GM18861 (cell line): ENCODE measurements around the gene PDE4B.
"Not testable (repeated sequence)": the region's sequence is repeated elsewhere in the genome, so short reads cannot be mapped to it uniquely, and the experiment has no call there.

Experiments used
- ATAC-seq: cut with Tn5 transposase; IDR thresholded peaks from one replicate; pipeline ENCODE4 v1.9.1; 2021; ENCODE audit not compliant: unreplicated experiment

The PDE4B gene

GRCh38 chr1:66300972-66301451 is 508.3 kb downstream of the PDE4B start:
- peak; percentile 73 for ATAC-seq

DNA sequence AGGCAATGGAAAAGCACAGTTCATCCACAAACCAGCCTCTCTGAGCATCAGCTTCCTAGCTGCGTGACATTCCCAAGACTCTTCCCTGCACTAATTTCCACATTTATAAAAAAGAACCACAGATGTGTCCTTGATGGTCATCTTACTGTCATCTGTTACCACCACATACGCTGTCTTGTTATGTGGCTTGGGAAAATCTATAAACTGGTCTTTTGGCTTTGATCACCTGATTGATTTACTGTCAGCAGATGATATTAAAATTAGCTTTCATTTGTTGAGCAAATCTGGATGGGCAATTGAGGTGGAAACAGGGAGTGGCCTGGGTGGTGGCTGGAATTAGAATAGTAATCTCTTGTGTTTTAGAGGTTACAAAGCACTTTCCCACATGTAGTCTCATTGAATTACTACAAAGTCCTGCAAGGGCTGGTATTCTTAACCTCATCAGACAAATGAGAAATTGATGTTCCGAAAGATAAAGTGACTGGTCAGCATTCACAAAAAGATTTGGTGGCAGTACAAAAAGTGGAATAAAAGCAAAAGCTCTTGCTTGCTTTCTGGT is 509.6 kb downstream of the PDE4B start:
- no peak for ATAC-seq

GRCh38 chr1:66302815-66303214 is 510.1 kb downstream of the PDE4B start:
- ATAC-seq: no peak

DNA sequence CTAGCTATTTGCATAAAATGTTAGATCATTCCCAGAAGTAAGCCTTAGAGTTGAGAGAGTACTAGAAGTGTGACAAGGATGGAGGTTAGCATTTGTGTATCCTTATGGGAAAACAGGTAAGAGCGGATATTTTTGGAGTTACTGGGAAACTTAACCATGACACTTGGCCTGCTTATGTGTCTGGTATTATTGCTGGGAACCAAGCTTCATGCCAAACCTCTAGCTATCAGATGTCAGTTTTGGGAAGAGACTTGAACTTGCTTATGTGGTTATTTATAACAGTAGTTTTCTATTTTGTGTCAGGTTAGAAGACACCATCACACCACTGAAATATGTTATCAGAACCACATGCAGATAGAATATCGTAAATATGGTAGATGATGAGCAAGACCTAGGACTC is 511.0 kb downstream of the PDE4B start:
- ATAC-seq: no peak

DNA sequence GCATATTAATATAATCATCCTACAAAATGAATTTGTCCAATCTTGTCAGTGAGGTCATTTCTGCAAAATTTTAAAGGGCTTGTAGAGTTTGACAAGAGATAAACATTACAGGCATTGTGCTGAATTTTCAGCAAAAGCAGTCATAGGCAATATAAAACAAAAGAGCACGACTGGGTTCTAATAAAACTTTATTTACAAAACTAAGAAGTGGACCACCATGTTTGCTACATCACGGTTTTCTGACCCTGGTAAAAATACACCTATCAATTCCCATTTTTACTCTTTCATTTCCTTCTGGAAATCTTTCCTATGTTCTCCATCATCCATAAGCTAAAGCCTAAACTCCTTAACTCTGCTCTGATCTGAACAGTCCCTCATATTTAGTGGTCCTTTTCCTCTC is 511.4 kb downstream of the PDE4B start:
- no peak for ATAC-seq

DNA sequence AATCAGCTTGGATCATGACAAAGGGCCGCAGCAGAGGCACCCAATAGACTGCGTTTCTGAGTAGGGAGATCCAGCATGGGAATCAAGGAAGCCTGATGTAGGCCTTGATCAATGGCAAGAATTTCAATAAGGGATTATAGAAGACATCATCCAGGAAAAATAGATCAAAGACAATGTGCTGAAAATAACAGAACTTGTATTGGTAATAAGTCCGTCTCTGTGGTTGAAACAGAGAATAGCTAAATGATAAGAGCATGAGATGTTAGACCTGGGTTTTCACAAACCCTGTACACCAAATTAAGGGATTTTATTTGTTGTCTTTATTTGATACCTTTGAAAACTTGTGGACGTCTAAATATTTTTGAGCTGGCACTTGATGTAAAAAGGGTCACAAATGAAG is 513.2 kb downstream of the PDE4B start:
- ATAC-seq: no peak

DNA sequence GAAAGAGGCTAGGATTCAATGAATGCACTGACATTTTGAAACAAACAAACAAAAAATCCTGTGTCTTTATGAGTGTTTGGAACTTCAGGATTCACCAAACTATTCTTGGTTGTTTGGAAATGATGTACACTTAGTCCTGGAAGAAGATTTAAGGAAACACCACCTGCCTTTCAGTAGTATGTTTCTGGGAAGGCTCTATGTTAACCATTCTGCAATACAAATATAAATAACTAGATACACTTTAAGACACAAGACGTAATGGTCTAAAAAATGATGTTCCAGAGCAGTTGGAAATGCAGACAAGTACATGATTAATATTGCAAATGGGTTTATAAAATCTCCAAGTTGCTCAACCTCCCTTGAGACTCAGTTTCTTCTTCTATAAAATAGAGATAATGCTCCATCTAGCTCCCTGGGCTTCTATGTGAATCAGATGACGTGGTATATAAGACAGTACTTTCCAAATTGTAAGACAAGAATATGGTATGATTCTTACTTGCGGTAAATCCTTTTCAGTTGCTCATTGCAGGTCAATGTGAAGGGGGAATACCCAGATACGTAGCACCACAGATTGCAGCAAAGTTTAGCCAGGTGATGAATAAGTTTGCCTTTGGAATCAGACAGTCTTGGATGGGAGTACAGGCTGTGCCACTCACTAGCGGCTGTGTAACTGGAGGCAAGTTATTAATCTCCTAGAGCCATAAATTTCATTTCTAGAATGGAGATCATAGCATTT is 516.5 kb downstream of the PDE4B start:
- ATAC-seq: no peak

- ATAC-seq: no peak
Measured at GRCh38 chr1:66311092-66311491, 518.4 kb downstream of the PDE4B start.

DNA sequence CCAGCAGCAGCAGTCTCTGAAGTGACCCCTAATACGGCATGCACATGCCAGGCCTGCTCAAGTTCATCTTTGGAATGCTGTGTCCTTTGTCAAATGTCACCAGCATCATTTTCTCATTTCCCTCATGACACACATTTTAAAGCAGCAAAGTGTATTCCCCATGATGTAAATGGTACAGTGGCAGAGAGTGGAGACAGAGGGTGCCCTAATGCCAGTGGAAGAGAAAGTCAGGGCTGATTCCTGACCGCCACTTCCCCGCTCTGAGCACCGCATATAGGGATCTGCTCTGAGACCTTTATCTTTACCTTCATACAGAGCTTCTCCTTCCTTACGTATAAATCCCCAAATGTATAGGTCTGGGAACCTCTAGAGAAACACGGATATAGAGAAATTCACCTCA is 518.9 kb downstream of the PDE4B start:
- ATAC-seq: no peak

DNA sequence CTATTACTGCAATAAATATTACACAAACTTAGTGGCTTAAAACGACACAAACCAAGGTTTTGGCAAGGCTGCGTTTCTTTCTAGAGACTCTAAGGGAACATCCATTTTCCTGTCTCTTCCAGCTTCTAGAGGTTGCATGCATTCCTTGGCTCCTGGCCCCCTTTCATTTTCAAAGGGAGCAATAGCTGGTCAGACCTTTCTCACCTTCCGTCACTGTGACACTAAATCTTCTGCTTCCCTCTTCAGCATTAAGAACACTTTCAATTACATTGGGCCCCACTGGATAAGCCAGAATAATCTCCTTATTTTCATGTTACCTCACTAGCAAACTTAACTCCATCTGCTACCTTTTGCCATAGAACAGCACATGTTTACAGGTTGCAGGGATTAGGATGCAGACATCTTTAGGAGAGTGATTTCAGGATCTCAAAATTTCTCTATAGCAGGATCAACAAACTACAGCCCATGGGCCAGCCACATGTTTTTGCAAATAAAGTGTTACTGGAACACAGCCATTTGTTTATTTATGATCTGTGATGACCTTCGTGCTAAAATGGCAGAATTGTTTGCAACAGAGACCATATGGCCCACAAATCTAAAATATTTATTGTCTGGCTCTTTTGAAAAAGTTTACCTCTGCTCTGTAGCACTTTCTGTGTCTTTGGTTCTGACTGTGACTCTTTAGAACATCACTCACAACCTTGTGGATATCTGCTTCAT is 519.7 kb downstream of the PDE4B start:
- no peak for ATAC-seq

- no peak for ATAC-seq
Measured at GRCh38 chr1:66313429-66313828, 520.7 kb downstream of the PDE4B start.

DNA sequence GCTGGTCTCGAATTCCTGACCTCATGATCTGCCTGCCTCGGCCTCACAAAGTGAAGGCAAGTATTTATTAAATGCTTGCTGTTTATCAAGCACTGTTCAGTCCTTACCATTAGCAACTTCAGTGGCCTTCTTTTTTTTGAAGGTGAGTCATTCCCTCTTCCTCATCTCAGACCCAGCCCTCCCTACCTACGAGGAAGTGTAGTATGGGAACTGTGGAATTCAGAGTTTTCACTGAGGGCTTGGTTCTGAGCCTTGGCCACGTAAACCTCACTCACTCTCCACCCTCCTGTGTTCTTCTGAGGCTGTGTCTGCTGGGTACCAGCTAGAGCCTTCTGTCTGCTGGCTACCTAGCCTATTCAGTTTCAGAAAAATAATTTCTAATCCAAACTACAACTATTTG is 523.0 kb downstream of the PDE4B start:
- ATAC-seq: no peak

DNA sequence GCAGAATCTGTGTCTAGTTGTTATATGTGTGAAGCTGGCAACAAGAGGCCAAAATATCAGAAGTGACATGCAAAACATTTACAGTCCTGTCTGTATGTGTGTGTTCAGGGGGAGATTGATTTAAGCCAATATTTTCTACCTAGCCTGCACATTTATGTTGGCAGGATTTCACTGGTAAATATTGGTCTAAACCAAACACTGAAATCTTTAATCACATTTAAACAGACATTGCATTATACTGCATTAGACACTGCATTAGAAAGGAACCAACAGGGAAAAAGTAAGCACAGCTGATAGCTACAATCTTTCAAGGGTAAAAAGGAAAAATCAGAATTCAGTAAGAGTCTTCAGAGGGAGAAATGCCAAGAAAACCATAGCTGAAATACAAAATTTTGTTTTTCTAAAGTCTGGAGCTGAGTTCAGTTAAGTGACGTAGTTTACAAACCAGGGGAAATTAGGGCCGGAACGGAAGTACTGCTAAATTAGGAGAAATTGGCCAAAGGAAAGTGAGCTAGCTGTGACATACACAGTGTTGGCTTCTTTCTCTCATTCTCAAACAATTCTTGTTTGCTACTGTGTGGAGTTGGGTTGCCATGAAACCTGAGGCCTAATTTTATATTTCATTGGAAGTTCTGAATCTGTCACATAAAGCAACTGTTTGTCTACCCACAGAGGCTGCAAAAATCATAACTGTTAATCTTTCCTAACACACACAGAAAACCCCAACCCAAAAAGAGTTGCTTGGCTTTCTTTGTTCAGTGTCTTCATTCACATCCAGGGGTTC is 524.0 kb downstream of the PDE4B start:
- ATAC-seq: peak; percentile 71

GRCh38 chr1:66317248-66317515 is 524.5 kb downstream of the PDE4B start:
- no peak for ATAC-seq

- no peak for ATAC-seq
Measured at GRCh38 chr1:66320231-66320630, 527.5 kb downstream of the PDE4B start.

DNA sequence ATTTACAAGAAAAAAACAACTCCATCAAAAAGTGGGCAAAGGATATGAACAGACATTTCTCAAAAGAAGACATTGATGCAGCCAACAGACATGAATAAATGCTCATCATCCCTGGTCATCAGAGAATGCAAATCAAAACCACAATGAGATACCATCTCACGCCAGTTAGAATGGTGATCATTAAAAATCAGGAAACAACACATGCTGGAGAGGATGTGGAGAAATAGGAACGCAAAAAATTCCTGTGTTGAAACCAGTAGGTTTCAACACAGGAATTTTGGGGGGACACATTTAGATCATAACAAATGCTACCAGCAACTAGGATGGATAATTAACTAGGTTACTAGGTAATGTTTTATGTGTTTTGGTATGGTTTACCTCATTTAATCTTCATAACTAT is 529.8 kb downstream of the PDE4B start:
- ATAC-seq: not testable (repeated sequence)

DNA sequence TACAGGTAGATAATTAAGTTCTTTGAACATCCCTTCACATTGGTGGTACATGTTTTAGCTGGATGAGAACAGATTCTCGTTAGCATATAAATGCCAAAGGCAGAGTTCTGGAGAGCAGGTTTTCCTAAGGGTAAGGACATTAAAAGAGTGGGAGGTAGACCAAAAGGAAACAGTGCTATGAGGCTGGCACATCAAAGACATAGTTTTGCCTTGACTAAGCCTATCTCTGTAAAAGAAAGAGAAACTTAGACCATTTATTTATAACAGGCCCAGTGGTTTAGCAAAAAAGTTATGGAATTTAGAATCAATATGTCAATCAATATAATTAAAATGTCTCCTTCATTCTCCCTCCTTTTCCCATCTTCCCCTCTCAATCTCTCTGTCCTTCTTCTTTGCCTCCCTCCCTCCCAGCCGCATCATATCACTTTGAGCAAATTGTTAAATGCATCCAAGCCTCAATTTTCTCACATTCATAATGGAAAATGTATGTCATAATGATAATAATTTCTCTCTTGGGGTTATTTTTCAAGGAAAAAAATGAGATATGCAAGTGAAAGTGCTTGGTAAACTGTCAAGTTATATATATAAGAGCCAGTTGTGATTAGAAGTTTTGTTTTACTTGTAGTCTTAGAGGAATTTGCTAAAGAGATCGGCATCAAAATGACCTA is 531.4 kb downstream of the PDE4B start:
- no peak for ATAC-seq

DNA sequence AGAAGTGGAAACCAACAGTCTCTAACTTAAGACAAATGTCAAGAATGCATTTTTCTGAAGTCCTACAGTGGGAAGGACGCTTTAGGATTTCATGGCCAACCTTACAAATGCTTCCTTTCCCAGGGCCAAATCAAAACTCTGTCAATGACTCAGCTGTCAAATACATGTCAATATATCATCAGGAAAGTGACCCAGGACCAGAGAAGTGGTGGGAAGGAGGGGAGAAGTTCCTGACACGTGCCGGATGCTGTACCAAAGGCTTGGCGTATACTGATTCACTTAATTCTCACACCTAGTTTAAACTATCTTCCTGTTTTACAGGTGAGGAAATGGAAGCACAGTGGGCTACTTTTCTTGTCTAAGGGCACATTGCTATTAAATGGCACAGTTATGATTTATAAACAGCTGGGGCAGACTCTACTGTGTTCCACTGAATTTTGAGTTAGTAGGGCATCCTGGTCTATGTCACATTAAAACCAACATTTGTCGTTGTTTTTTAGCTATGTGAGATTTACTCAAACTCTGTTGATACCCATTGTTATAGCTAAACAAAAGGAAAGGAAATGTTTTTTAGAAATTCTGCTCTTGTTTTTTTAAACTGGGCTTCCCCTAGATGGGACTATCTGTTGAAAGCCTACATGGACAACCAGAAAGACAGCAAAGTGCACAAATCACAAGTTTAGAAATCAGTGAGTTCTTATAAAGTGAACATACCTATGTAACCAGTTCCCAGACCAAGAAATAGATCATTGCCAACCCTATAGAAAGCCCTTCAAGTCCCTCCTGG is 533.1 kb downstream of the PDE4B start:
- no peak for ATAC-seq

- ATAC-seq: no peak
Measured at GRCh38 chr1:66326867-66327266, 534.2 kb downstream of the PDE4B start.

GRCh38 chr1:66327588-66327987 is 534.9 kb downstream of the PDE4B start:
- peak; percentile 25 for ATAC-seq
